ENCODE results near the gene PRDM15. TPM values are rescaled to one million over a fixed set of nuclear protein-coding genes. Genes with fewer than 3 reads are reported as not detected.

The PRDM15 gene
- polyA plus RNA-seq, 4 donors: 3.6 to 5.1 (median 4.3) TPM

- H3K36me3 ChIP-seq (ENCODE audit: control insufficient read depth in 3 of 3, insufficient read depth in 2 of 3, low read depth in 1 of 3, low read length in 3 of 3): peaks cover 0 to 74% (median 5%) of the 10 kb centered on the region in 3 donors
- no peak overlapping the region for H3K27ac ChIP-seq (ENCODE audit: low read depth in 1 of 3, low read length in 2 of 3)
- FAIRE-seq (no peak), DNase-seq (no peak)
- no peak overlapping the region for H3K4me3 ChIP-seq (ENCODE audit: low read depth in 1 of 3, low read length in 3 of 3)
- peaks cover 0 to 6% of the 10 kb centered on the region in 2 donors for H3K9me3 ChIP-seq (ENCODE audit: control insufficient read depth in 2 of 2, insufficient read depth in 1 of 2, low read depth in 1 of 2, low read length in 1 of 2)
- 85 to 94% (median 93%) methylated on average over 3 of the region's 3 CpGs for WGBS, 3 donors
- no peaks in the 10 kb centered on the region for H3K27me3 ChIP-seq (ENCODE audit: control insufficient read depth in 3 of 3, insufficient read depth in 3 of 3, low read length in 3 of 3)
- H3K4me1 ChIP-seq (ENCODE audit: control insufficient read depth in 3 of 3, insufficient read depth in 2 of 3, low read depth in 1 of 3, low read length in 2 of 3): no peaks in the 10 kb centered on the region
Measured at GRCh38 chr21:41916888-41917433, 37.8 kb upstream of the PRDM15 start.

- H3K4me1 ChIP-seq (ENCODE audit: control insufficient read depth in 3 of 3, insufficient read depth in 2 of 3, low read depth in 1 of 3, low read length in 2 of 3): no peaks in the 10 kb centered on the region
- 67 to 87% (median 81%) methylated on average over 6 of the region's 6 CpGs for WGBS, 3 donors
- peaks cover 0 to 73% (median 8%) of the 10 kb centered on the region in 3 donors for H3K36me3 ChIP-seq (ENCODE audit: control insufficient read depth in 3 of 3, insufficient read depth in 2 of 3, low read depth in 1 of 3, low read length in 3 of 3)
- DNase-seq: peak in 1 of 2 donors; percentile 6
- H3K27ac ChIP-seq (ENCODE audit: low read depth in 1 of 3, low read length in 2 of 3): no peak overlapping the region
- H3K4me3 ChIP-seq (ENCODE audit: low read depth in 1 of 3, low read length in 3 of 3): no peak overlapping the region
- no peak for FAIRE-seq
- peaks cover 0 to 6% of the 10 kb centered on the region in 2 donors for H3K9me3 ChIP-seq (ENCODE audit: control insufficient read depth in 2 of 2, insufficient read depth in 1 of 2, low read depth in 1 of 2, low read length in 1 of 2)
- no peaks in the 10 kb centered on the region for H3K27me3 ChIP-seq (ENCODE audit: control insufficient read depth in 3 of 3, insufficient read depth in 3 of 3, low read length in 3 of 3)
Measured at GRCh38 chr21:41914965-41915364, 35.8 kb upstream of the PRDM15 start.

- no peak for FAIRE-seq
- Histone ChIP-seq H3K9me3 (ENCODE audit: control insufficient read depth in 2 of 2, insufficient read depth in 1 of 2, low read depth in 1 of 2, low read length in 1 of 2) (peaks cover 0 to 6% of the 10 kb centered on the region in 2 donors), H3K27me3 (ENCODE audit: control insufficient read depth in 3 of 3, insufficient read depth in 3 of 3, low read length in 3 of 3) (no peaks in the 10 kb centered on the region), H3K27ac (ENCODE audit: low read depth in 1 of 3, low read length in 2 of 3) (no peak overlapping the region), H3K4me1 (ENCODE audit: control insufficient read depth in 3 of 3, insufficient read depth in 2 of 3, low read depth in 1 of 3, low read length in 2 of 3) (no peaks in the 10 kb centered on the region), H3K4me3 (ENCODE audit: low read depth in 1 of 3, low read length in 3 of 3) (no peak overlapping the region), H3K36me3 (ENCODE audit: control insufficient read depth in 3 of 3, insufficient read depth in 2 of 3, low read depth in 1 of 3, low read length in 3 of 3) (peaks cover 0 to 67% (median 8%) of the 10 kb centered on the region in 3 donors)
- 93 to 95% (median 94%) methylated on average over 12 of the region's 12 CpGs for WGBS, 3 donors
- no peak for DNase-seq
Measured at GRCh38 chr21:41914358-41914757, 35.2 kb upstream of the PRDM15 start.

- peaks cover 0 to 6% of the 10 kb centered on the region in 2 donors for H3K9me3 ChIP-seq (ENCODE audit: control insufficient read depth in 2 of 2, insufficient read depth in 1 of 2, low read depth in 1 of 2, low read length in 1 of 2)
- H3K4me1 ChIP-seq (ENCODE audit: control insufficient read depth in 3 of 3, insufficient read depth in 2 of 3, low read depth in 1 of 3, low read length in 2 of 3): no peaks in the 10 kb centered on the region
- no peak overlapping the region for H3K4me3 ChIP-seq (ENCODE audit: low read depth in 1 of 3, low read length in 3 of 3)
- no peak for DNase-seq
- no peak for FAIRE-seq
- no peak overlapping the region for H3K27ac ChIP-seq (ENCODE audit: low read depth in 1 of 3, low read length in 2 of 3)
- peaks cover 0 to 62% (median 8%) of the 10 kb centered on the region in 3 donors for H3K36me3 ChIP-seq (ENCODE audit: control insufficient read depth in 3 of 3, insufficient read depth in 2 of 3, low read depth in 1 of 3, low read length in 3 of 3)
- 96 to 97% (median 96%) methylated on average over 9 of the region's 9 CpGs for WGBS, 3 donors
- no peaks in the 10 kb centered on the region for H3K27me3 ChIP-seq (ENCODE audit: control insufficient read depth in 3 of 3, insufficient read depth in 3 of 3, low read length in 3 of 3)
Measured at GRCh38 chr21:41913230-41913629, 34.1 kb upstream of the PRDM15 start.

GRCh38 chr21:41908829-41909228 is 29.7 kb upstream of the PRDM15 start:
- Histone ChIP-seq H3K27me3 (ENCODE audit: control insufficient read depth in 3 of 3, insufficient read depth in 3 of 3, low read length in 3 of 3) (no peaks in the 10 kb centered on the region), H3K9me3 (ENCODE audit: control insufficient read depth in 2 of 2, insufficient read depth in 1 of 2, low read depth in 1 of 2, low read length in 1 of 2) (no peaks in the 10 kb centered on the region), H3K4me3 (ENCODE audit: low read depth in 1 of 3, low read length in 3 of 3) (no peak overlapping the region), H3K4me1 (ENCODE audit: control insufficient read depth in 3 of 3, insufficient read depth in 2 of 3, low read depth in 1 of 3, low read length in 2 of 3) (no peaks in the 10 kb centered on the region), H3K27ac (ENCODE audit: low read depth in 1 of 3, low read length in 2 of 3) (no peak overlapping the region), H3K36me3 (ENCODE audit: control insufficient read depth in 3 of 3, insufficient read depth in 2 of 3, low read depth in 1 of 3, low read length in 3 of 3) (peaks cover 2 to 58% (median 6%) of the 10 kb centered on the region in 3 donors)
- WGBS, 3 donors: 58 to 59% (median 58%) methylated on average over 3 of the region's 3 CpGs
- DNase-seq: no peak
- no peak for FAIRE-seq

- H3K27ac ChIP-seq (ENCODE audit: low read depth in 1 of 3, low read length in 2 of 3): no peak overlapping the region
- 92 to 95% (median 94%) methylated on average over 36 of the region's 36 CpGs for WGBS, 3 donors
- H3K4me1 ChIP-seq (ENCODE audit: control insufficient read depth in 3 of 3, insufficient read depth in 2 of 3, low read depth in 1 of 3, low read length in 2 of 3): no peaks in the 10 kb centered on the region
- H3K4me3 ChIP-seq (ENCODE audit: low read depth in 1 of 3, low read length in 3 of 3): no peak overlapping the region
- DNase-seq (no peak), FAIRE-seq (no peak)
- no peaks in the 10 kb centered on the region for H3K9me3 ChIP-seq (ENCODE audit: control insufficient read depth in 2 of 2, insufficient read depth in 1 of 2, low read depth in 1 of 2, low read length in 1 of 2)
- no peaks in the 10 kb centered on the region for H3K27me3 ChIP-seq (ENCODE audit: control insufficient read depth in 3 of 3, insufficient read depth in 3 of 3, low read length in 3 of 3)
- peaks cover 2 to 56% (median 6%) of the 10 kb centered on the region in 3 donors for H3K36me3 ChIP-seq (ENCODE audit: control insufficient read depth in 3 of 3, insufficient read depth in 2 of 3, low read depth in 1 of 3, low read length in 3 of 3)
Measured at GRCh38 chr21:41907496-41908258, 28.5 kb upstream of the PRDM15 start.

- WGBS, 3 donors: 88 to 97% (median 95%) methylated on average over 14 of the region's 14 CpGs
- no peak for DNase-seq
- peaks cover 3 to 54% (median 6%) of the 10 kb centered on the region in 3 donors for H3K36me3 ChIP-seq (ENCODE audit: control insufficient read depth in 3 of 3, insufficient read depth in 2 of 3, low read depth in 1 of 3, low read length in 3 of 3)
Measured at GRCh38 chr21:41906770-41907169, 27.6 kb upstream of the PRDM15 start.

GRCh38 chr21:41903559-41904351 is 24.6 kb upstream of the PRDM15 start:
- H3K36me3 ChIP-seq (ENCODE audit: control insufficient read depth in 3 of 3, insufficient read depth in 2 of 3, low read depth in 1 of 3, low read length in 3 of 3): peaks cover 3 to 72% (median 8%) of the 10 kb centered on the region in 3 donors
- H3K4me3 ChIP-seq (ENCODE audit: low read depth in 1 of 3, low read length in 3 of 3): no peak overlapping the region
- H3K27me3 ChIP-seq (ENCODE audit: control insufficient read depth in 3 of 3, insufficient read depth in 3 of 3, low read length in 3 of 3): no peaks in the 10 kb centered on the region
- DNase-seq (no peak), FAIRE-seq (no peak)
- H3K9me3 ChIP-seq (ENCODE audit: control insufficient read depth in 2 of 2, insufficient read depth in 1 of 2, low read depth in 1 of 2, low read length in 1 of 2): no peaks in the 10 kb centered on the region
- 83 to 89% (median 84%) methylated on average over 23 of the region's 23 CpGs for WGBS, 3 donors
- no peak overlapping the region for H3K27ac ChIP-seq (ENCODE audit: low read depth in 1 of 3, low read length in 2 of 3)
- H3K4me1 ChIP-seq (ENCODE audit: control insufficient read depth in 3 of 3, insufficient read depth in 2 of 3, low read depth in 1 of 3, low read length in 2 of 3): no peaks in the 10 kb centered on the region

More at GRCh38 chr21:41906770-41907169, 27.6 kb upstream of the PRDM15 start:
- no peaks in the 10 kb centered on the region for H3K27me3 ChIP-seq (ENCODE audit: control insufficient read depth in 3 of 3, insufficient read depth in 3 of 3, low read length in 3 of 3)
- no peaks in the 10 kb centered on the region for H3K9me3 ChIP-seq (ENCODE audit: control insufficient read depth in 2 of 2, insufficient read depth in 1 of 2, low read depth in 1 of 2, low read length in 1 of 2)
- H3K27ac ChIP-seq (ENCODE audit: low read depth in 1 of 3, low read length in 2 of 3): no peak overlapping the region
- FAIRE-seq: no peak
- H3K4me1 ChIP-seq (ENCODE audit: control insufficient read depth in 3 of 3, insufficient read depth in 2 of 3, low read depth in 1 of 3, low read length in 2 of 3): no peaks in the 10 kb centered on the region
- no peak overlapping the region for H3K4me3 ChIP-seq (ENCODE audit: low read depth in 1 of 3, low read length in 3 of 3)

Measured in small intestine (tissue), 7 donors.